ENCODE measurements around the gene IKZF2. TPM values are rescaled to one million over a fixed set of nuclear protein-coding genes. Genes with fewer than 3 reads are reported as not detected.

Gene IKZF2
- total and polyA plus RNA-seq, 2 donors (not counting 3 experiments of a cell fraction or from before 2014, with no cell fraction given), result 0.08 to 0.46 TPM

DNA sequence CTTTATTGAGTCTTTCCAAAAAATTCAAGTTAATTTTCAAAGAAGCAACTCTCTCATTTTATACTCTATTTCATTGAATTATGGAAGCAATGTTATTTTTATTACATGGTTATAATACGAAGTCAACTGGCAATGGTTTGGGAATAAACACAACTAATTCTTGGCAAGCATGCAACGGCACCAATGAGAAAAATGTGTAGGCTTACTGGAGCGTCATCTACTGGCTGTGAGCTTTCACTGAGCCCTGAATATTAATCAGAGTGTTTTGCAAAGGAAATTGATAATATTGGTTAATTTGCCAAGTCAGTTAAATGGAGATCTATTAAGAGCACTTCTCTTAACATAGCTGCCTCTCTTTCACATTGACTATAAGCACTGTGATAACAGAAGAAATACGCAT is 163.9 kb downstream of the IKZF2 start:
- H3K4me2 ChIP-seq (ENCODE audit: insufficient read depth, low read length), result no peak overlapping the region
- no peaks in the 10 kb centered on the region for H4K20me1 ChIP-seq (replicated peaks; ENCODE audit: control insufficient read depth, extremely low read depth, insufficient read depth, low read length)
- FAIRE-seq, result no peak
- no peaks in the 10 kb centered on the region for H3K36me3 ChIP-seq (ENCODE audit: control insufficient read depth in 2 of 2, extremely low read depth in 1 of 2, insufficient read depth in 2 of 2, low read length in 2 of 2)
- dilution Hi-C loops (cut with MboI; ENCODE audit: extremely low pct_ligation_motif_present, low sequenced_read_pairs) (no loop called here), intact Hi-C loops (cut with micrococcal nuclease) (no loop called here)
- H2AFZ ChIP-seq (ENCODE audit: low read depth, low read length), result no peak overlapping the region
- ChIA-PET POLR2A (no interaction called here), CTCF (interaction anchor here (1.2 kb wide), 1 partner anchor 30 kb away, joined by 3 read pairs; no protein-coding TSS in a partner anchor)
- no peak for DNase-seq (ENCODE audit: low read depth, low spot score)
- H3K9me1 ChIP-seq (replicated peaks; ENCODE audit: control insufficient read depth, extremely low read depth, insufficient read depth, low read length), result no peaks in the 10 kb centered on the region
- no peak overlapping the region for H3K9ac ChIP-seq (replicated peaks; ENCODE audit: extremely low read depth, insufficient read depth, low read length)
- no peaks in the 10 kb centered on the region for H3K27me3 ChIP-seq (ENCODE audit: control insufficient read depth in 2 of 2, insufficient read depth in 2 of 2, low read length in 2 of 2)
- TF ChIP-seq EZH2 (IDR thresholded peaks at IDR 0.05; ENCODE audit: borderline replicate concordance, low read depth, low read length, severe bottlenecking), result no peak
- no peak for TF ChIP-seq POLR2A (IDR thresholded peaks at IDR 0.05; ENCODE audit: low read depth, low read length)
- TF ChIP-seq, protein P1, sequence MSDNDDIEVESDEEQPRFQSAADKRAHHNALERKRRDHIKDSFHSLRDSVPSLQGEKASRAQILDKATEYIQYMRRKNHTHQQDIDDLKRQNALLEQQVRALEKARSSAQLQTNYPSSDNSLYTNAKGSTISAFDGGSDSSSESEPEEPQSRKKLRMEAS (IDR thresholded peaks at IDR 0.05; ENCODE audit: insufficient read depth, insufficient read length), result no peak
- TF ChIP-seq FOS (IDR thresholded peaks at IDR 0.05; ENCODE audit: borderline replicate concordance, insufficient read depth, low read length), result no peak
- TF ChIP-seq GATA2 (IDR thresholded peaks at IDR 0.05; ENCODE audit: insufficient read depth, insufficient read length, low read depth, low read length), result no peak
- TF ChIP-seq CTCF (IDR thresholded peaks at IDR 0.05; ENCODE audit: extremely low read depth in 1 of 2, insufficient read depth in 1 of 2, low read depth in 1 of 2, low read length in 2 of 2), result no peak
- TF ChIP-seq MYC (IDR thresholded peaks at IDR 0.05; ENCODE audit: low read depth, low read length), result no peak
- TF ChIP-seq JUN (IDR thresholded peaks at IDR 0.05; ENCODE audit: borderline replicate concordance, insufficient read depth, insufficient read length, low read depth), result no peak
- no peak for TF ChIP-seq POLR2AphosphoS5 (IDR thresholded peaks at IDR 0.05; ENCODE audit: insufficient read depth, low read depth, low read length)
- H3K4me1 ChIP-seq (ENCODE audit: control insufficient read depth, extremely low read depth, insufficient read depth, low read length), result no peaks in the 10 kb centered on the region
- no peak overlapping the region for H3K4me3 ChIP-seq (replicated peaks in 1 of 3; ENCODE audit: insufficient read depth in 1 of 3, low read depth in 1 of 3, low read length in 3 of 3)
- no peaks in the 10 kb centered on the region for H3K9me3 ChIP-seq (replicated peaks; ENCODE audit: control insufficient read depth, insufficient read depth, low read length)
- H3K79me2 ChIP-seq (ENCODE audit: control insufficient read depth, insufficient read depth, low read length), result no peaks in the 10 kb centered on the region
- H3K27ac ChIP-seq (ENCODE audit: insufficient read depth, low read depth, low read length), result no peak overlapping the region
- BruUV-seq (replicated peaks), result no TSS peak

All from endothelial cell of umbilical vein (primary cell).